Activated B cell treated with CpG ODN at 0.5 μM for 24 hours (primary cell): ENCODE data around the gene JARID2. TPM values are rescaled to one million over a fixed set of nuclear protein-coding genes. Genes with fewer than 3 reads are reported as not detected.

Source experiments
- ATAC-seq: fragments of 200-7000 bp; cut with Tn5 transposase; one replicate; pipeline ENCODE4 v1.10.0; 2021; ENCODE audit warnings: low read depth, mild to moderate bottlenecking, moderate library complexity
- CTCF ChIA-PET: fragments of 350-600 bp; sonication (Branson Sonifier 250); formaldehyde crosslinking; loops from one replicate; lab custom pipeline; 2021; ENCODE audit warnings: antibody characterized with exemption; lab: Charles Lee
- POLR2A ChIA-PET: fragments of 350-600 bp; sonication (Branson Sonifier 250); formaldehyde crosslinking; loops from one replicate; lab custom pipeline; 2021; ENCODE audit warnings: antibody characterized with exemption; lab: Charles Lee
- DNase-seq: peaks from one replicate; pipeline ENCODE4 v3.0.0; 2022
- H3K27ac Mint-ChIP-seq: one replicate; pipeline ENCODE4 v1.8.0; 2020; ENCODE audit warnings: mixed read lengths
- H3K27me3 Mint-ChIP-seq: one replicate; pipeline ENCODE4 v1.8.0; 2021; ENCODE audit warnings: mixed read lengths
- H3K36me3 Mint-ChIP-seq: one replicate; pipeline ENCODE4 v1.8.0; 2021; ENCODE audit warnings: low read depth, mixed read lengths
- H3K4me1 Mint-ChIP-seq: one replicate; pipeline ENCODE4 v1.8.0; 2021; ENCODE audit warnings: mixed read lengths
- H3K4me3 Mint-ChIP-seq: one replicate; pipeline ENCODE4 v1.8.0; 2020; ENCODE audit warnings: mild to moderate bottlenecking, mixed read lengths
- H3K9me3 Mint-ChIP-seq: one replicate; pipeline ENCODE4 v1.8.0; 2020; ENCODE audit warnings: mixed read lengths
- intact Hi-C: fragments of 100-400 bp; cut with micrococcal nuclease; formaldehyde crosslinking; loops from one replicate; pipeline ENCODE4 v1.15.1; 2024
- total RNA-seq: library from RNA; stranded (reverse); gene quantifications from 2 replicates; pipeline ENCODE4 v1.2.3, GENCODE V29; 2022
- TF ChIP-seq, protein P1 (sequence below): fragments of 200-600 bp; IDR thresholded peaks from one replicate; pipeline ENCODE4 v1.8.0; 2022; ENCODE audit warnings: antibody characterized with exemption, mild to moderate bottlenecking

Gene JARID2
- total RNA-seq, 1 donor from 2014 or later: 28.5 TPM

- no peak for ATAC-seq
- intact Hi-C loops: loop anchor here (5.0 kb wide), 1 partner anchor 44 kb away; no protein-coding TSS in a partner anchor
- Mint-ChIP-seq H3K27me3 (no peaks in the 10 kb centered on the region), H3K4me1 (peaks cover 79% of the 10 kb centered on the region), H3K9me3 (no peaks in the 10 kb centered on the region), H3K27ac (peak overlapping the region; percentile 11), H3K4me3 (no peak overlapping the region), H3K36me3 (peaks cover 1% of the 10 kb centered on the region)
- ChIA-PET CTCF (interaction anchor here (0.9 kb wide), 1 partner anchor 1271 kb away, joined by 3 read pairs; no protein-coding TSS in a partner anchor), POLR2A (interaction anchor here (0.6 to 2.0 kb wide), 2 partner anchors 12 to 61 kb away, joined by 4 to 7 read pairs; no protein-coding TSS in a partner anchor)
- no peak for DNase-seq
- TF ChIP-seq, protein P1, sequence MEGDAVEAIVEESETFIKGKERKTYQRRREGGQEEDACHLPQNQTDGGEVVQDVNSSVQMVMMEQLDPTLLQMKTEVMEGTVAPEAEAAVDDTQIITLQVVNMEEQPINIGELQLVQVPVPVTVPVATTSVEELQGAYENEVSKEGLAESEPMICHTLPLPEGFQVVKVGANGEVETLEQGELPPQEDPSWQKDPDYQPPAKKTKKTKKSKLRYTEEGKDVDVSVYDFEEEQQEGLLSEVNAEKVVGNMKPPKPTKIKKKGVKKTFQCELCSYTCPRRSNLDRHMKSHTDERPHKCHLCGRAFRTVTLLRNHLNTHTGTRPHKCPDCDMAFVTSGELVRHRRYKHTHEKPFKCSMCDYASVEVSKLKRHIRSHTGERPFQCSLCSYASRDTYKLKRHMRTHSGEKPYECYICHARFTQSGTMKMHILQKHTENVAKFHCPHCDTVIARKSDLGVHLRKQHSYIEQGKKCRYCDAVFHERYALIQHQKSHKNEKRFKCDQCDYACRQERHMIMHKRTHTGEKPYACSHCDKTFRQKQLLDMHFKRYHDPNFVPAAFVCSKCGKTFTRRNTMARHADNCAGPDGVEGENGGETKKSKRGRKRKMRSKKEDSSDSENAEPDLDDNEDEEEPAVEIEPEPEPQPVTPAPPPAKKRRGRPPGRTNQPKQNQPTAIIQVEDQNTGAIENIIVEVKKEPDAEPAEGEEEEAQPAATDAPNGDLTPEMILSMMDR: no peak
These were observed 97.8 kb downstream of the JARID2 start for GRCh38 chr6:15343490-15344191.

- ChIA-PET CTCF (interaction anchor here (0.9 kb wide), 1 partner anchor 1271 kb away, joined by 3 read pairs; no protein-coding TSS in a partner anchor), POLR2A (interaction anchor here (0.6 to 2.0 kb wide), 3 partner anchors 9 to 62 kb away, joined by 3 to 4 read pairs (median 4); no protein-coding TSS in a partner anchor)
- no peak overlapping the region for H3K27ac Mint-ChIP-seq
- no peaks in the 10 kb centered on the region for H3K27me3 Mint-ChIP-seq
- intact Hi-C loops: loop anchor here (5.0 kb wide), 1 partner anchor 43 kb away; no protein-coding TSS in a partner anchor
- peaks cover 1% of the 10 kb centered on the region for H3K36me3 Mint-ChIP-seq
- TF ChIP-seq, protein P1: no peak
- peaks cover 77% of the 10 kb centered on the region for H3K4me1 Mint-ChIP-seq
- DNase-seq (no peak), ATAC-seq (no peak)
- H3K9me3 Mint-ChIP-seq: no peaks in the 10 kb centered on the region
- H3K4me3 Mint-ChIP-seq: no peak overlapping the region
These were observed 98.3 kb downstream of the JARID2 start for GRCh38 chr6:15344192-15344519.

GRCh38 chr6:15344831-15345230, 99.0 kb downstream of the JARID2 start:
- Mint-ChIP-seq H3K4me1 (peaks cover 78% of the 10 kb centered on the region), H3K36me3 (peaks cover 4% of the 10 kb centered on the region), H3K4me3 (no peak overlapping the region), H3K27me3 (no peaks in the 10 kb centered on the region), H3K27ac (no peak overlapping the region), H3K9me3 (no peaks in the 10 kb centered on the region)
- DNase-seq (no peak), ATAC-seq (no peak)
- TF ChIP-seq, protein P1: no peak
- CTCF ChIA-PET: no interaction called here
- POLR2A ChIA-PET: interaction anchor here (0.6 to 2.0 kb wide), 4 partner anchors 8 to 1493 kb away, joined by 3 to 4 read pairs (median 4); no protein-coding TSS in a partner anchor
- intact Hi-C loops: loop anchor here (5.0 kb wide), 1 partner anchor 42 kb away; no protein-coding TSS in a partner anchor

DNA sequence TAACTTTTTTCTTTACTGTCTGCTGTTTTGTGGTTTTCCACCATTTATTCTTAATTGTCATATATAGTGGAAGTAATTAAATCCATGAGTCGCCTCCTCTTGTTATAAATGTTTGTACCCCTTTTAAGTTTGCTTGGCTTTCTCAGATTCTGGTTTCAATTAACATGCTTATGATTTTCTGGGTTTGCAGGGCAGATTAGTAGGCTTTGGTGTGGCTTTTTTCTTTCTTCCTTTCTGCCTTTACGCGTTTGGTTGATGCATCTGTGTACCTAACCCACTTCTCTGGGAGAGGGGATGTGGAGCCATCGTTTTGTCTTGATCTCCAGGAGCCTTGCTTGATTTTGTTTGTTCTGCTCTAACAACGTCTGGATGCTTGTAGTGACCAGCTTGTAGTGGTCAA, 100.4 kb downstream of the JARID2 start:
- ATAC-seq (no peak), DNase-seq (no peak)
- Mint-ChIP-seq H3K4me1 (peaks cover 71% of the 10 kb centered on the region), H3K27ac (no peak overlapping the region), H3K27me3 (no peaks in the 10 kb centered on the region), H3K4me3 (no peak overlapping the region), H3K9me3 (no peaks in the 10 kb centered on the region), H3K36me3 (peaks cover 13% of the 10 kb centered on the region)
- TF ChIP-seq, protein P1: no peak
- intact Hi-C loops: no loop called here
- ChIA-PET CTCF (interaction anchor here (0.9 to 1.7 kb wide), 2 partner anchors 12 to 42 kb away, joined by 3 to 4 read pairs; no protein-coding TSS in a partner anchor), POLR2A (interaction anchor here (0.6 kb wide), 1 partner anchor 69 kb away, joined by 4 read pairs; no protein-coding TSS in a partner anchor)

DNA sequence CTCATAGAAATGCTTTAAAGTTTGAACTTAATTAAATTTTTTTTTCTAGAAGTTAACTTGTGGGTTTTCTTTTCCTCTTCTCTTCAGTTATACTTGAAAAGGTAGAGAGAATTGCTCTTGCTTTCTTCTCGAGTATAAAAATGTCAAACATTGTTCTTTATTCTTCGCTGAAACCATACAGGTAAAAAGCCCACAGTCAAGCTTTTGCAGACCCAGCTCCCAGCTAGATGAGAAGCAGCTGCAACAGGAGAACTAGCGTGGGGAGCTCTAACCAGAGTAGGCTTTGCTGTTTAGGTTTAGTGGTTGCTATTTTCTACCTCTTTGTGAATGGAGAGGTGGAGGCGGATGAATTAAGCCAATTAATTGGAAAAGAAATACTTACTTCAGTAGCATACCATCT, 102.7 kb downstream of the JARID2 start:
- Mint-ChIP-seq H3K4me1 (peaks cover 68% of the 10 kb centered on the region), H3K27ac (no peak overlapping the region), H3K4me3 (no peak overlapping the region), H3K9me3 (no peaks in the 10 kb centered on the region), H3K27me3 (no peaks in the 10 kb centered on the region), H3K36me3 (peaks cover 15% of the 10 kb centered on the region)
- DNase-seq (no peak), ATAC-seq (no peak)
- intact Hi-C loops: no loop called here
- CTCF ChIA-PET: interaction anchor here (1.2 kb wide), 1 partner anchor 16 kb away, joined by 4 read pairs; no protein-coding TSS in a partner anchor
- POLR2A ChIA-PET: no interaction called here
- TF ChIP-seq, protein P1: no peak
